NT2/D1 (cell line): ENCODE data around the gene ERGIC1.
"Not testable (repeated sequence)": the region's sequence is repeated elsewhere in the genome, so short reads cannot be mapped to it uniquely, and the experiment has no call there.

Source experiments
- DNase-seq: peaks from one replicate; pipeline ENCODE4 v3.0.0-alpha.2; 2011; ENCODE audit warnings: low read depth, low spot score
- H3K27me3 ChIP-seq: 2 replicates; pipeline ENCODE4 v1.6.0; 2011; ENCODE audit warnings: mild to moderate bottlenecking; ENCODE audit not compliant: insufficient read length, insufficient read depth
- H3K36me3 ChIP-seq: 2 replicates; pipeline ENCODE4 v1.6.1; 2011; ENCODE audit warnings: mild to moderate bottlenecking, low read length, mixed read lengths; ENCODE audit not compliant: insufficient read depth, insufficient read length
- H3K4me1 ChIP-seq: 2 replicates; pipeline ENCODE4 v1.5.1; 2011; ENCODE audit not compliant: insufficient read depth, insufficient read length
- H3K4me3 ChIP-seq: 2 replicates; pipeline ENCODE4 v1.5.1; 2011; ENCODE audit warnings: low read depth; ENCODE audit not compliant: insufficient read length
- H3K9ac ChIP-seq: 2 replicates; pipeline ENCODE4 v1.6.0; 2011; ENCODE audit warnings: low read depth; ENCODE audit not compliant: insufficient read length
- H3K9me3 ChIP-seq: 2 replicates; pipeline ENCODE4 v1.5.1; 2011; ENCODE audit warnings: mild to moderate bottlenecking, low read length; ENCODE audit not compliant: insufficient read depth
- SUZ12 ChIP-seq: IDR thresholded peaks from 2 replicates; pipeline ENCODE4 v1.6.1; 2011; ENCODE audit not compliant: insufficient read length, insufficient read depth; ENCODE audit errors: extremely low read depth
- YY1 ChIP-seq: IDR thresholded peaks from 2 replicates; pipeline ENCODE4 v1.6.1; 2011; ENCODE audit not compliant: insufficient read length, insufficient read depth
- ZNF274 ChIP-seq: IDR thresholded peaks from 2 replicates; pipeline ENCODE4 v1.6.1; 2011; ENCODE audit warnings: mild to moderate bottlenecking, low read depth, low read length

Gene ERGIC1

GRCh38 chr5:172894767-172895388, 60.8 kb downstream of the ERGIC1 start:
- TF ChIP-seq YY1 (no peak), SUZ12 (no peak), ZNF274 (no peak)
- no peak for DNase-seq
- Histone ChIP-seq H3K27me3 (no peaks in the 10 kb centered on the region), H3K36me3 (peaks cover 44% of the 10 kb centered on the region), H3K4me1 (peaks cover 11% of the 10 kb centered on the region), H3K9ac (no peak overlapping the region), H3K4me3 (no peak overlapping the region), H3K9me3 (no peaks in the 10 kb centered on the region)

GRCh38 chr5:172895549-172895948, 61.5 kb downstream of the ERGIC1 start:
- no peak overlapping the region for H3K9ac ChIP-seq
- DNase-seq, result no peak
- H3K4me3 ChIP-seq, result no peak overlapping the region
- TF ChIP-seq ZNF274, result no peak
- TF ChIP-seq SUZ12, result no peak
- TF ChIP-seq YY1, result no peak
- no peaks in the 10 kb centered on the region for H3K9me3 ChIP-seq
- peaks cover 11% of the 10 kb centered on the region for H3K4me1 ChIP-seq
- no peaks in the 10 kb centered on the region for H3K27me3 ChIP-seq
- peaks cover 44% of the 10 kb centered on the region for H3K36me3 ChIP-seq

- Histone ChIP-seq H3K9me3 (no peaks in the 10 kb centered on the region), H3K4me1 (peaks cover 11% of the 10 kb centered on the region), H3K36me3 (peaks cover 40% of the 10 kb centered on the region), H3K4me3 (no peak overlapping the region), H3K9ac (no peak overlapping the region), H3K27me3 (no peaks in the 10 kb centered on the region)
- no peak for DNase-seq
- TF ChIP-seq YY1 (no peak), SUZ12 (no peak), ZNF274 (no peak)
Measured at GRCh38 chr5:172896465-172896864, 62.4 kb downstream of the ERGIC1 start.

GRCh38 chr5:172897067-172897466, 63.0 kb downstream of the ERGIC1 start:
- DNase-seq, H3K9me3 ChIP-seq, H3K9ac ChIP-seq, H3K4me3 ChIP-seq, H3K27me3 ChIP-seq: not testable (repeated sequence)
- peaks cover 39% of the 10 kb centered on the region for H3K36me3 ChIP-seq
- peaks cover 11% of the 10 kb centered on the region for H3K4me1 ChIP-seq

- H3K4me3 ChIP-seq, result no peak overlapping the region
- peaks cover 33% of the 10 kb centered on the region for H3K36me3 ChIP-seq
- TF ChIP-seq ZNF274 (no peak), YY1 (no peak), SUZ12 (no peak)
- H3K4me1 ChIP-seq, result peaks cover 15% of the 10 kb centered on the region
- no peaks in the 10 kb centered on the region for H3K9me3 ChIP-seq
- H3K27me3 ChIP-seq, result no peaks in the 10 kb centered on the region
- no peak overlapping the region for H3K9ac ChIP-seq
- DNase-seq, result no peak
Measured at GRCh38 chr5:172897481-172898217, 63.6 kb downstream of the ERGIC1 start.

- H3K9ac ChIP-seq, result no peak overlapping the region
- H3K36me3 ChIP-seq, result peaks cover 30% of the 10 kb centered on the region
Measured at GRCh38 chr5:172898218-172898842, 64.3 kb downstream of the ERGIC1 start.

GRCh38 chr5:172898843-172899369, 64.9 kb downstream of the ERGIC1 start:
- H3K4me1 ChIP-seq, result peaks cover 22% of the 10 kb centered on the region
- H3K9ac ChIP-seq, result no peak overlapping the region
- TF ChIP-seq SUZ12 (no peak), YY1 (no peak), ZNF274 (no peak)
- H3K27me3 ChIP-seq, result no peaks in the 10 kb centered on the region
- DNase-seq, result no peak
- H3K9me3 ChIP-seq, result no peaks in the 10 kb centered on the region
- peaks cover 33% of the 10 kb centered on the region for H3K36me3 ChIP-seq
- no peak overlapping the region for H3K4me3 ChIP-seq

More at GRCh38 chr5:172898218-172898842, 64.3 kb downstream of the ERGIC1 start:
- Histone ChIP-seq H3K4me3 (no peak overlapping the region), H3K4me1 (peaks cover 19% of the 10 kb centered on the region), H3K9me3 (no peaks in the 10 kb centered on the region), H3K27me3 (no peaks in the 10 kb centered on the region)
- TF ChIP-seq ZNF274, result no peak
- TF ChIP-seq SUZ12, result no peak
- TF ChIP-seq YY1, result no peak
- DNase-seq, result no peak
